WTC11 (cell line): Measurements from ENCODE around the gene PLIN5. TPM values are rescaled to one million over a fixed set of nuclear protein-coding genes. Genes with fewer than 3 reads are reported as not detected.

Experiments
- ARID4B ChIP-seq: sonication (generic); formaldehyde crosslinking; IDR thresholded peaks from 2 replicates; pipeline ENCODE4 v1.8.0; 2023; ENCODE audit warnings: missing genetic modification reagents, mild to moderate bottlenecking, borderline replicate concordance
- CTCF ChIP-seq: fragments of 200-600 bp; IDR thresholded peaks from 2 replicates; pipeline ENCODE4 v1.8.0; 2022; ENCODE audit warnings: antibody characterized with exemption
- ETV6 ChIP-seq: sonication (generic); formaldehyde crosslinking; IDR thresholded peaks from 2 replicates; pipeline ENCODE4 v1.8.1; 2022; ENCODE audit warnings: mild to moderate bottlenecking, missing genetic modification reagents
- FOXP4 ChIP-seq: sonication (generic); formaldehyde crosslinking; IDR thresholded peaks from 2 replicates; pipeline ENCODE4 v1.8.0; 2022; ENCODE audit warnings: mild to moderate bottlenecking, missing genetic modification reagents
- JUN ChIP-seq: sonication (generic); formaldehyde crosslinking; IDR thresholded peaks from 2 replicates; pipeline ENCODE4 v1.8.0; 2023; ENCODE audit warnings: mild to moderate bottlenecking, missing genetic modification reagents
- PRDM15 ChIP-seq: sonication (generic); formaldehyde crosslinking; IDR thresholded peaks from 2 replicates; pipeline ENCODE4 v1.8.0; 2022; ENCODE audit warnings: missing genetic modification reagents
- SMAD3 ChIP-seq: sonication (generic); formaldehyde crosslinking; IDR thresholded peaks from 2 replicates; pipeline ENCODE4 v1.8.0; 2022; ENCODE audit warnings: missing genetic modification reagents, mild to moderate bottlenecking, borderline replicate concordance
- ZNF532 ChIP-seq: fragments of 250-450 bp; sonication (Bioruptor Pico); IDR thresholded peaks from 2 replicates; pipeline ENCODE4 v1.9.0; 2021; ENCODE audit warnings: mild to moderate bottlenecking, borderline replicate concordance
- total RNA-seq: library from RNA; stranded (reverse); gene quantifications from 3 replicates; pipeline ENCODE4 v1.2.3, GENCODE V29; 2021

PLIN5 gene
- total RNA-seq, 1 experiment from 2014 or later: 3.9 TPM

GRCh38 chr19:4502282-4503131 is 32.5 kb downstream of the PLIN5 start (continued):
- TF ChIP-seq ZNF532 (CRISPR knock-in tag): no peak
- TF ChIP-seq CTCF: no peak
- no peak for TF ChIP-seq JUN
- TF ChIP-seq FOXP4 (CRISPR knock-in tag): no peak
- no peak for TF ChIP-seq ETV6
- no peak for TF ChIP-seq SMAD3 (CRISPR knock-in tag)
- TF ChIP-seq PRDM15 (CRISPR knock-in tag): no peak
- TF ChIP-seq ARID4B: no peak
